SK-N-SH treated with all-trans-retinoic acid at 6 μM for 48 hours (cell line): ENCODE data around the gene CLTCL1.
"Not testable (repeated sequence)": the region's sequence is repeated elsewhere in the genome, so short reads cannot be mapped to it uniquely, and the experiment has no call there.

Experiments
- SNAI2 ChIP-seq: fragments of 250-450 bp; sonication (Bioruptor Pico); IDR thresholded peaks from 2 replicates; pipeline ENCODE4 v1.5.0; 2020; ENCODE audit warnings: mild to moderate bottlenecking, moderate library complexity
- ZC3H10 ChIP-seq: fragments of 250-450 bp; sonication (Bioruptor Pico); IDR thresholded peaks from 2 replicates; pipeline ENCODE4 v1.5.1; 2021; ENCODE audit warnings: mild to moderate bottlenecking, moderate library complexity
- ZFP3 ChIP-seq: fragments of 250-450 bp; sonication (Bioruptor Pico); IDR thresholded peaks from 2 replicates; pipeline ENCODE4 v1.5.0; 2020; ENCODE audit warnings: mild to moderate bottlenecking, moderate library complexity
- ZNF565 ChIP-seq: fragments of 450-650 bp; formaldehyde crosslinking; conservative IDR thresholded peaks from 2 replicates; pipeline ENCODE4 v1.5.0; 2020; ENCODE audit warnings: low read depth, mild to moderate bottlenecking, moderate library complexity
- TF ChIP-seq, protein P1 (sequence below): fragments of 250-450 bp; sonication (Bioruptor Pico); IDR thresholded peaks from 2 replicates; pipeline ENCODE4 v1.5.1; 2020; ENCODE audit warnings: low read depth, mild to moderate bottlenecking, moderate library complexity

DNA sequence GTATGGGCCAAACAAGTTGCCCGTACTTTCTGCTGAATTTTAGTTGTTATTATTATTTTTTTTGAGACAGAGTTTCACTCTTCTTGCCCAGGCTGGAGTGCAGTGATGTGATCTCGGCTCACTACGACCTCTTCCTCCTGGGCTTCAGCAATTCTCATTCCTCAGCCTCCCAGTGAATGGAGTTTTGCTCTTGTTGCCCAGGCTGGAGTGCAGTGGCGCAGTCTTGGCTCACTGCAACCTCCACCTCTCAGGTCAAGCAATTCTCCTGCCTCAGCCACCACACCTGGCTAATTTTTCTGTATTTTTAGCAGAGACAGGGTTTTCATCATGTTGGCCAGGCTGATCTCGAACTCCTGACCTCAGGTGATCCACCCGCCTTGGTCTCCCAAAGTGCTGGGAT lies 15.0 kb upstream of the CLTCL1 start:
- not testable (repeated sequence) for TF ChIP-seq SNAI2 (CRISPR knock-in tag); ZC3H10; ZFP3 (CRISPR knock-in tag); ZNF565
- TF ChIP-seq, protein P1, sequence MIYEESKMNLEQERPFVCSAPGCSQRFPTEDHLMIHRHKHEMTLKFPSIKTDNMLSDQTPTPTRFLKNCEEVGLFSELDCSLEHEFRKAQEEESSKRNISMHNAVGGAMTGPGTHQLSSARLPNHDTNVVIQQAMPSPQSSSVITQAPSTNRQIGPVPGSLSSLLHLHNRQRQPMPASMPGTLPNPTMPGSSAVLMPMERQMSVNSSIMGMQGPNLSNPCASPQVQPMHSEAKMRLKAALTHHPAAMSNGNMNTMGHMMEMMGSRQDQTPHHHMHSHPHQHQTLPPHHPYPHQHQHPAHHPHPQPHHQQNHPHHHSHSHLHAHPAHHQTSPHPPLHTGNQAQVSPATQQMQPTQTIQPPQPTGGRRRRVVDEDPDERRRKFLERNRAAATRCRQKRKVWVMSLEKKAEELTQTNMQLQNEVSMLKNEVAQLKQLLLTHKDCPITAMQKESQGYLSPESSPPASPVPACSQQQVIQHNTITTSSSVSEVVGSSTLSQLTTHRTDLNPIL: not testable (repeated sequence)
